HG03097 (cell line): ENCODE results near the gene TMTC4.
A peak's percentile ranks its signal among the peaks of the same experiment; 100 is the strongest.

Source experiments
- ATAC-seq: cut with Tn5 transposase; IDR thresholded peaks from one replicate; pipeline ENCODE4 v1.9.1; 2021; ENCODE audit not compliant: unreplicated experiment, low FRiP score

Gene TMTC4

DNA sequence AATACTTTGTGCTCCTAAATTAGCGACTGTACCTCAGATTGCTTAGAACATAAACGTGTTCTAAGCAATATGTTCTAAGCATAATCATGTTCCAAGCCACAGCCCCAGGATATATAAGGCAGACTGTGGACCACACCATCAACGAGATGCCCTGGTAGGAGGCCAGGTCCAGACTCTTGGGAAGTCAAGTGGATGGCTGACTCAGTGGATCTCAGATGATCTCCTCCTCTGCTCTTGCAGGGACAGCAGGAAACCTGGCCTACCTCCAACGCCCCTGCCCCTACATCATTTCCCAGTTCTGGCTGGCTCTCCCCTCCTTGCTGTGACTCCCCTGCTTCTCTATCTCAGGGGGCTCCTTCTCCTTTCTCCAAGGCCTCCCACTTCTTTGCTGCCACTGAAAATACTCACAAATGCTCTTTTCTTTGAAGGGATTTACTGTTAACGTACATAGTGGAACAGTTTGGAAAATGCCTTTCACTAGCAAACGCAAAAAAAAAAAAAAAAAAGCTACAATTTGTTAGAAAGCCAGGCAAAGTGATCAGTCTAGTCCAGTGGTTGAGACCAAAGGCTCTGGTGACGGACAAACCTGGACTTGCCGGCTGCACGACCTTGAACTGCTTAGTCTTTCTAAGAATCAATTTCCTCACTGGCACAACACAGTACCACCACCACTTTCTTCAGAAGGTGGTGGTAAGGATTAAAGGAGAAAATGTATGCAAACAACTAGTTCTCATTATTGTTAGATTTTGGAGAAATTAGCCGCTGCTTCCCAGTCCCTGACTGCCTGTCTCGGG lies 3.0 kb downstream of the TMTC4 start:
- no peak for ATAC-seq

DNA sequence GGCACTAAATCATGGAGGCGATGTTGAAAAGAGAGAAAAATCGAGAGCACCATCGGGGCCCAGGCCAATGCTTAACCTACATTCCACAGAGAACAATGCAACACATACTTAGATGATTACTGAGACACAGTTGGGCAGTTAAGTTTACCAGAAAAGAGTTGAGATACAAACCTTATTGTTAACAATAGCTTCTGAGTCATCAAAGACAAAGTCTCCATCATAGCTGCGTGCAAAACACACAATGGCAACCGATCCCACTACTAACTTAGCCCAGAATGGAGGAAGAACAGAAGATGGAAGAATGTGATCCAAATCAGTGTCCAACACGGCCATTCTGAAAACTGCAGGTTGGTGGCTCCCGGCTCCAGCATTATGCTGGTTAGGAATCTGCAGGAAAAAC lies 6.2 kb downstream of the TMTC4 start:
- ATAC-seq: no peak

DNA sequence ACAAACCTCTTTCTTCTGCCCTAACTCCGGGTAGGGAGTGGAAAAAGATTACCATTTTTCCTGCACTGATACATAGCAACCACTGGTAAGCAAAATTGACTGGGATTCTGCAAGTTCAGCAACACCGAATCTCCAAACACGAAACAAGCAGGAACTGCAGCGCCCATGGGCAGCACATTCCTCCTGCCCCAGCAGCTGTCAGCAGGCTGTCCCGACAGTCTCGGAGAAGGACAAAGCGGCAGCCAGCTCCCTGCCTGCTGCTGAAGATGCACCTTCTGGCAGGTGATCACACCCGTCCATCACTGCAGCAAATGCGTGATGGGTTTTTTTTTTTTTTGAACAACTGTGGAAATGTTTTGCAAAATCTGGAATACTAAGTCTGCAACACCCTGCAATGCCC lies 6.7 kb downstream of the TMTC4 start:
- no peak for ATAC-seq

DNA sequence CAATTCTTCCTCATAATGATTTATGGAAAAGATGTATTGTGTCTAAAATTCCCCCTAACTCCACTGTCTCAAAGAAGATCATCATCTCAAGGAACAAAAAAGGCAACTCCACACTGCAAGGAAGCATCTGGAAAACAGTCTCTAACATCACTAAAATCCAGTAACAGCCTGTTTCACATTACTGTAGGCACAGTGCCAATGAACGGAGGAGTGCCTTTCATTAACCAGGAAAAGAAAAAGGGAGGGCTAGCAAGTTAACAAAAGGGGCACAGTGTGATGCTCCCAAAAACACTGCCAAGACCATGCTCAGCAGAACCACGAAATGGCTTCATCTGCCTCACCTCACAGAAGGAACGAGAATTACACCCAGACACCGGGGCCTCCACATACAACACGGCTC lies 8.5 kb downstream of the TMTC4 start:
- no peak for ATAC-seq

DNA sequence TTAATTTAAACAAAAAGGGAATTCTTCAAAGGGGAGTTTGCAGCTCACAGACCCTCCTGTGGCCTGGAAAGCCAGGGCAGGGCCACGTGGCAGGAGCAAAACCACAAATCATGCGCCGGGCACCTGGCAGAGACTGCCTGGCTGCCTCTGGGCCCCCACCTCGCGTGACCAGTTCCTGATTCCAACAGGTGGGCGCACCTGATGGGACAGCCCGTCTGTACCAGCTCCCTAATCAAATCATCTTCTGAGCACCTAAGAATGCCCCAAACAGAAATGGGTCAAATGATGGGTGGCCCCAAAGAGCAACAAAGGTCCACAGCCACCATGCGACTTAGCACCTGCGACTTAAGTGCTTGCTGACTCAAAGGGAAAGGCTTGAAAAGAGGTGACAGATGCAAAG lies 9.2 kb downstream of the TMTC4 start:
- no peak for ATAC-seq

DNA sequence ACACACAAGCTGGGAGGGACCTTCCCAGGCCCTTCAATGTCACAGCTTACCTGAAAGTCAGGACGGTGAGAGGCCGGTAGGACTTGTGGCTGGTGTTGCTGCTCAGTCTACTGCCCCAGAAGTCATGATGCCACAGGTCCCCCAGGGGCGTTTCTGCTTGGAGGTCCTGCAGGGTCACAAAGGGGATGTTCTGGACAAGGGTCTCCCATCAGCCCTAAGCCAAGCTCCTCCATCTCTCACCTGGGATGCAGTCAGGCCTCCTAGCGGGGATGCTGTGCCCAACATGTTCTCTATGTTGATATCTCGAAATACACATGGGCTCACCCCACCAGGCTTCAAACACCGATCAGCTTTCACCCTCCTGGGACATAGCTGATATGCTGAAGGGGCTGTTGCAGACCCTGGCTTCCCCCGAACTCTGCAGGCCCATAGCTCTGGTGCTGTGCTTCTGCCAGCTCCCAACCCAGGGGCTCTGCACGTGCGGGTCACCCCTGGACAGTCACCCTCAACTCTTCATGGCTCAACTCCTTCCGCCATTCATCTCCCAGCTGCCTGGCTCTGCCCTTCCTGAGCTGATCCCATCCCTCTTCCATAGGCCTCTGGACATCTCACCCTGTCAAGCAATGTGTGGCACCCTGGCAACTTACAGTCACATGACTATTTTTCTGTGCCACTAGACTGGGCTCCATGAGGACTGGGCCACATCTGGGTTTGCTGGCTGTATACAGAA lies 10.3 kb downstream of the TMTC4 start:
- no peak for ATAC-seq

DNA sequence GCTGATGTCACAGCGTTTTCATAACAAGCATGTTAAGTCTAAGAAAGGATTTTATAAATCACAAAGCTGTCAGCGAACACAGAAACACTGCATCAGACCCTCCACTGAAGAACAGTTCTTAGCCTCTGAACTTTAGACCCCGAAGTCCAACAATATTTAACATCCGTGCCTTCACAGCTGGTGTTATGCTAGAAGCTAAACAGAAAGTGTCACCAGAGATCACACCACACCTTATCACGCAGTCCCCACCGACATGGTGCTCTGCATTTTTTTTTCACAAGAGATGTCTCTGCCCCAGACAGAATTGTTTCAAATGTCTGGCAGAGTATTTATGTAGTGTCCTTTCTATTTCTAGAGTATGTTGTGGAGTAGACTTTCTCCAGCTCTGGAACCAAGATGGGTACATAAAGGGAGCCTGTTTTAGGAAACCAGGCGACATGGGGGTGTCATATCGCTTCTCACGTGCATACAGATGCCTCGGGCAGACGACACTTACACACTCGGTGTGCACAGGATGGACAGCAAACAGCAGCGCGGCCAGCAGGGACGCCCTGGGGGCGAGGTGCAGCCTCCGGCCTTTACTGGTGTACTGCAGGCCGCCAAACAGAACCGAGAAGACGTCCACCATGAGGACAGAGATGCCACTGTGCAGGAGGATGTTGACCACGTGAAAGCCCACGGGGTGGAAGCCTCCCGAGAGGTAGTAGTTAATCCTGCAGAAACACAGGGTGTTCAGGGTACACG lies 12.0 kb downstream of the TMTC4 start:
- ATAC-seq: no peak

DNA sequence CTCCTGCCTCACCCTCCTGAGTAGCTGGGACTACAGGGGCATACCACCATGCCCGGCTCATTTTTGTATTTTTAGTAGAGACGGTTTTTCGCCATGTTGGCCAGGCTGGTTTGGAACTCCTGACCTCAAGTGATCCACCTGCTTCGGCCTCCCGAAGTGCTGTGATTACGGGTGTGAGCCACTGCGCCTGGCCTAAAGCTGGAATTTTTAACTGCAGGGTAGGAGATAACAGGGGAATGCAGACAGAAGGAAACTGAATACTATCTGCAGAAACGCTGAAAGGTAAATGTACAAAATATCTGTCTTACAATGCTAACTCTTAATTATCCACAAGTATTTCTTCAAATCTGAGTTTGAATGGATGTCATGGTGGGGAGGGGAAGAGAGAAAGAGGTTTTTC lies 13.8 kb downstream of the TMTC4 start:
- ATAC-seq: no peak

DNA sequence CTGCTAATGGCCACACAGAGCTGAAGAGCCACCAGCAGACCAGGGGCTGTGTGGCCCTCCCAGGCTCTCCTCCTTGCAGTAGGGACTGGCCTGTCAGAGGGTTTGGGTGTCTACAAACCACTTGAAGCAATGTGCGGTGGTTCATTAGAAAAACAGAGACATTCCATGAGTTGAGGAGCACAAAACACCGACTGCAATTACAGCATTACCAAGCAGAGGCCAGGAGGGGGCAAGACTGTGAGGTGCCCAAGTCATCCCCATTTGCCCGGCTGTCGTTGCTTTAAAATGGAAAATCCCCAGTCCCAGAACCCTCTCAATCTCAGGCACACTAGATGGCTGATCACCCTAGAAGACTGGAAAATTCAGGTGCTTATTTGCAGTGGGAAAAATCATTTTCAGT lies 15.0 kb downstream of the TMTC4 start:
- ATAC-seq: no peak

DNA sequence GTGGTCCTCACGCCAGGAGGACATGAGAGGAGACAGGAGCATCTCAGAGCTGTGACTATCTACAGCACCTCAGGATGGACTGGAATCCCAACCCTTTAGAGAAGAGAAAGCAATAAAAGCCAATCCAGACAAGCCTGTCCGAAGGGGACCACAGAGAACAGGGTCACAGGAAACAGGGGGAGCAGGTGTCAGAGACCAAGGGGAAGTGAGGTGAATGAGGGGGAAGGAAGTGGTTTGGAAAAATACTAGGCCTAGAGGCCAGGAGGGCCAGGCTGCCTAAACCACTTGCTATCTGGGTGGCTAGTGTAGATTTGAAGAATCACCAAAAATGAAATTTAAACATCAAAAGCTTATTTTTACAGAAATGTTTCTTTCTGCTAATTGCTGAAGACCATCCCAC lies 16.2 kb downstream of the TMTC4 start:
- peak; percentile 97 for ATAC-seq

DNA sequence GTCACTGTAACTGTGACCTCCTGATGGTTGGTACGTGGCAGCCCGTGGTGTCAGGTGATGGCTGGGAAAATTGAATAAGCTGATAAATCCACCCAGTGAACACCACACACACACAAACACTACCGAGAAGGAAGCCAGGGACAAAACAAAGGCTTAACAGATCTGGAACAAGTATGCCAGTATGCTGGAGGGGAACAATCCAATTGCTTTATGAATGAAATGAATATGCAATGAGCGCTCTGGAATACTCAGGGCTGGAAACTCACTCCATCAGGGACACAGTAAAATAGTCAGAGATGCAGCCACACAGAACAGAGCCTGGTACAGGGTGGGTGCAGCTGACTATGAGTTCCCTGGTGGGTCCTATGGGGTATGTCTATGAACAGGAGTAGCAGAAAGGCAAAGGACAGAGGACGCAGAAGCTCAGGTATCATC lies 16.7 kb downstream of the TMTC4 start:
- ATAC-seq: no peak

DNA sequence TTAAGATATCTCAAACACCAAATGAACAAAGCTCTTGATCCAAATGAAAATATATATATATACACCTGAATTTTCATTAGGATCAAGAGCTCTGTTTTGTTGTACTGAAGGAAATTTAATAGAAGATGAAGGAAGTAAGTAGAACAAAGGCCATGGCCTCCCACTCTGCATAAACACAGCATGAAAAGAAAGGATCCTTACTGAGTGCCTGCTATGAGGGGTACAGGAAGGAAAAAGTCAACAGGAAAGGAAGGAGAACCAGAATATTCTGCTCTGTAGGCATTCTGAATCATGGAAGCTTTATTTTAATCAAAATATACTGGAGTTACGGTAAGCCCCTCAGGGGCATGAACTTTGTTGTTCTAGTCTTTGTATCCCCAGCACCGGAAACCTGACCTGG lies 22.1 kb downstream of the TMTC4 start:
- ATAC-seq: no peak

DNA sequence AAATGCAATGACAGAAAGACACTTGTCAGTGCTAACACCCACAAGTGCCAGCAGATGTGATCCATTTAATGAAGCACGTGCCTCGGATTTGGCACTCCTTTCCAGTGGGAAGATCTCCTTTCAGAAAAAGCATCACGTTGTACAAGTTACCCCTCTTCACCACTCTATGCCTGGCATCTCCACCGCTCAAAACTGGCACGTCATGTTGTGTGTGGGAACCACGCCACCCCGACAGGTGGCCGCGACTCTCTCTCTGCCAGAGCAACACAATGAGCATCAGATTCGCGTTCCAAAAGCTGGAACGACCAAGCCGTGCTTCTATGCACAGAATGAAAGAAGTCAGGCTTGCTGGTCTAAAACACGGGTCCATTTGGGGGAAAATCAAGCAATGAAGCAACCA lies 24.3 kb downstream of the TMTC4 start:
- ATAC-seq: no peak

DNA sequence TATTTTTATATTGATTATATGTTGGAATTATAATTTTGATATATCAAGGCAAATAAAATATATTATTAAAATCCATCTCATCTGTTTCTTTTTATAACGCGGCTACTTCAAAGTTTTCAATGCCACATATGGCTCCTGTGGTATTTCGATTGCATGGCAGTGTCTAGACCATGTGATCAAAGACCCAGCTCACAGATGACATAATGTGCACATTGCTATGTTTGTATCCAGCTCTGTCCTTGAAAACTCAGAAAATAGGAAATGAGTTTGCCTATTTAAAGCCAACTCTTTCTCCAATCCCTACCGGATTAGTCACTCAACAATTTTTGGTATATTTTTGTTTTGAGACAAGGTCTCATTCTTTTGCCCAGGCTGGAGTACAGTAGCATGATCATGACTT lies 26.2 kb downstream of the TMTC4 start:
- no peak for ATAC-seq

DNA sequence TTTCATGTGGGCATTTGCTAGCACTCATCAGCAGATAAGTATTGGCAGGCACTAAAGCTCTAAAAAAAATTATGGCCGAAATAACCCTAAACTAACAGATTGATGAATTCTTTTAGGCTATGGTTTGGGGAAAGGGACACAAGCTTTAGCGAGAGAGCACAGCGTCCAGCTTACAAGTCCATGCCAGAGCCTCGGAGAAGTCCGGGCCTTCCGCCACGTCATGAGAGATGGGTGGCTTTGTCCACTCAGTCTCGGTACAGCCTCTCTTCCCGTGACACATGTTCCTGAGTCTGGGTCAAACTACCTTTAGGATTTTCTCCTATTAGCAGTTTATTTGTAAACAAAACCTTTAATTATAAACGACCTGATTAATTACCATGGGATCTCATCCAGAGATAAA lies 27.7 kb downstream of the TMTC4 start:
- no peak for ATAC-seq

DNA sequence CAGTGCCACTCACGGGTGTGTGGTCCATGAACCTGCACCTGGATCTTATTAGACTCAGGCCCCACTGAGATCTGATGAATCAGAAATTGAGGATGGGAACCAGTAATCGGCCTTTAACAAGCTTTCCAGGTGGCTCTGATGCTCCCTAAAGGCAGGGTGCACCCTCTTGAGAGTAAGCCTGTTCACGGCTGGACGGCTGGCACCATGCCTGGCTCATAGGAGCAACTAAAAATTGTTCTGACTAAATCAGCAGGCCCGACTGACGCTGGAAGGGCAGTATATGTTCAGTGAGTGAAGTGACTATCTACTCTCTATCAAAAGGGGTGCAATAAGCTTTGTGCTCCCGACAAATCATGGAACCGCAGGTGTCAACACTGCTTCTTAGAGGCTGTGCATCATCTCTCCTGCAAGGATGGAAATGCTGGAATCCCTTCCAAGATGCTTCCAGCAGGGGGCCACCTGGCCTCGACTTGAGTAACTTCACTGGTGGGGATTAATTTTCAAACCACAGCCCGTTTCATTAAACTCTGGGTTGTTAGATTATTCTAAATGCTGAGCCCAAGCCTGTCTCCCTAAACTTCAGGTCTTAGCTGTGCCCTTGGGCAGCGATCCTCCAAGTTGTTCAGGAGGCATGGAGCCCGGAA lies 28.4 kb downstream of the TMTC4 start:
- ATAC-seq: no peak

DNA sequence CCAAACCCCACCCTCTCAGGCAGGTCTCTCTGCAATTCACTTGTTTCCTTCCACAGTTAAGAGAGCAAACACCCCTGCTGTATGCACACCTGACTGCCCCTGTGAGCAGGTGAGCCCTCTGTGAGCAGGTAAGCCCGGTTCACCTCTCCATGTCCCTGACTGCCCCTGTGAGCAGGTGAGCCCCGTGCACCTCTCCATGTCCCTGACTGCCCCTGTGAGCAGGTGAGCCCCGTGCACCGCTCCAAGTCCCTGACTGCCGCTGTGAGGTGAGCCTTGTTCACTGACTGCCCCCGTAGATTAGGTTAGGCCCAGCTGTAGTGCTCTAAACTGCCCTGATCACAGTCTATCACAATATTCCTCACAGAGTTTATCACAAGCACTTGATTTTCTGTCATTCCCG lies 29.2 kb downstream of the TMTC4 start:
- ATAC-seq: no peak

DNA sequence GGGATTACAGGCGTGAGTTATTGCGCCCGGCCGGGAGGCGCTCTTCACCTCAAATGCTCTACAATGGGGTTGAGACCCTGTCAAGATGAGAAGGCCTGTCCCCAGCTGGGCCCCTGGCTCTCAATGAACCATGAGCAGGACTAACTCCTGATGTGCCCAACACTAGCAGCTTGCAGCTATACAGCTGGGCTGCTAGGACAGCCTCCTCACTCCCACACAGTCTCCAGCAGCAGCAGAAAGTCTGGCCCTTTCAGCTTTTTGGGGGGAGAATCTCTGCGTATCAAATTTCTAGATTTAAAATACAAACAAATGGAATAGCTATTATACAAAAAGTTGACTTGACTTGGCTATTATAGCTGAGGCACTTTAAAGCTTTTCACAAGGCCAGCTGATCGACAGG lies 30.2 kb downstream of the TMTC4 start:
- no peak for ATAC-seq

DNA sequence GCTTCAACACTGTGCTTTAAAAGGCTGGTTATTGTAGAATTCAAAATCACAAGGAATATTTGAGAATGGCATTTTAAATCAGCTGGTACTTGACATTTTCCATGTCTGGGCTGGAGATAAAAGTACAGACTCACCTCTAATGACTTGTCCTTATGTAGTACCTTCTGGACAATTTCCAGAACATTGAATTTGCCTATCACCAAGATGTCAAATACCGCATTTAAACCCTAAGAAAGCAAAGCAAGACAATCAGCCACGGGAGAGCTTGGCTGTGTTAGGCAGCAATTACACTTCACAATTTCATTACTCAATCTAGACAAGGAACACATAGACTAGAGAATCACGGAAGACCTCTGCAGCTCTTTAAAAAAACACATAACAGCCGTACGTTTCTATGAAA lies 36.8 kb downstream of the TMTC4 start:
- ATAC-seq: no peak

DNA sequence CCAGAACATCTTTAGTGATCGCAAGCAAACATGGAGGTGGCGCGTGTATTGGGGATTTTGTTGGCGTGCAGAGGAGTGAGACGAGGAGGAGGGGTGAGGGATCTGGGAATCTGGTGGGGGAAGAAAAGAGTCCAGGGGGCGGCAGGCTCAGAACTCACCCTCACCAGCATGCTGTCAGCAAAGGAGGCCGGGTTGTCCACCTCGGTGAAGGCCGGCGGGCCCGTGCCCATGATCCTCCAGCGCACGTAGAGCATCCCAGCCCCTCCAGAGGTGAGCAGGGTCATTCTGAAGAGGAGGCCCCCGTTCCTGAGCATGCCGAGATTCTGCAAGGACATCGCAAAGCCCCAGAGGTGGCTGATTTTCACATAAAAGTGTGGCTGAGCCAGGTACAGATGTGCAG lies 37.2 kb downstream of the TMTC4 start:
- no peak for ATAC-seq

DNA sequence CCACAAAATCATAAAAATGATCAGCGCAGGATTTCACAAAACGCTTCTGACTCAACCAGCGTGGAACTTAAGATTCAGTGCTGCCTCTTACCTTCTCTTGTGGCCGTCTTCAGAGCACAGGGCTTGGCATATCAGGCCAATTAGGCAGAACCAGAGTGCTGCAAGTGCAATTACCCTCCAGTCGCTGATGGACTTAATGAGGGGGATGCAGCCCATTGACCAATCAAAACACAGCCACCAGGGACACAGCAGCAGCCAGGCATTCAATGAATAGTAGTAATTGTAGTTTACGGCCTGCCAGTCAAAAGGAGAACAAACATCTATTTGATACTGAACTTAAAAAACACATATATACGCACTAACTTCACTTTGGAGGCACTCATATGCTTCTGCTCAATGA lies 38.2 kb downstream of the TMTC4 start:
- no peak for ATAC-seq
